Omental fat pad (tissue), 4 donors: ENCODE measurements around the gene PAPPA2. TPM values are rescaled to one million over a fixed set of nuclear protein-coding genes. Genes with fewer than 3 reads are reported as not detected.

Source experiments
- ATAC-seq: fragments of 150-250 bp; one replicate; pipeline ENCODE4 v1.9.1; 2016; ENCODE audit warnings: mild to moderate bottlenecking, moderate library complexity; ENCODE audit not compliant: low FRiP score
- DNase-seq: peaks from one replicate; pipeline ENCODE4 v3.0.0-alpha.2; 2019; ENCODE audit warnings: low spot score
- CTCF ChIP-seq, 3 donors: fragments of 450-650 bp; IDR thresholded peaks; one replicate each; pipeline ENCODE4 v1.5.1; 2016 to 2017; ENCODE audit warnings: antibody characterized with exemption in 3 of 3, mild to moderate bottlenecking in 3 of 3, moderate library complexity in 2 of 3
- total RNA-seq, 4 donors: library from RNA; depleted of rRNA; stranded (reverse); fragments of >200 nt; gene quantifications; one replicate each; pipeline ENCODE4 v1.1.0, GENCODE V29; 2016

The PAPPA2 gene
- total RNA-seq, 4 donors from 2014 or later: 0.63 to 5.6 (median 1.6) TPM

GRCh38 chr1:176785056-176785455 is 322.1 kb downstream of the PAPPA2 start:
- DNase-seq: no peak
- ATAC-seq: no peak
- TF ChIP-seq CTCF (IDR thresholded peaks at IDR 0.05): no peak

GRCh38 chr1:176785791-176786190 is 322.8 kb downstream of the PAPPA2 start:
- no peak for TF ChIP-seq CTCF (IDR thresholded peaks at IDR 0.05)
- DNase-seq: no peak

GRCh38 chr1:176786274-176786673 is 323.3 kb downstream of the PAPPA2 start:
- DNase-seq (no peak), ATAC-seq (no peak)
- TF ChIP-seq CTCF (IDR thresholded peaks at IDR 0.05): no peak

More at GRCh38 chr1:176785791-176786190, 322.8 kb downstream of the PAPPA2 start:
- ATAC-seq: no peak

GRCh38 chr1:176789571-176790090 is 326.7 kb downstream of the PAPPA2 start:
- ATAC-seq: no peak
- no peak for TF ChIP-seq CTCF (IDR thresholded peaks at IDR 0.05)
- DNase-seq: no peak

- no peak for ATAC-seq
- no peak for TF ChIP-seq CTCF (IDR thresholded peaks at IDR 0.05)
Measured at GRCh38 chr1:176790786-176791185, 327.8 kb downstream of the PAPPA2 start.

GRCh38 chr1:176791906-176792305 is 328.9 kb downstream of the PAPPA2 start:
- no peak for DNase-seq
- no peak for ATAC-seq
- TF ChIP-seq CTCF (IDR thresholded peaks at IDR 0.05): no peak

More at GRCh38 chr1:176790786-176791185, 327.8 kb downstream of the PAPPA2 start:
- DNase-seq: no peak

GRCh38 chr1:176794897-176795508 is 332.0 kb downstream of the PAPPA2 start:
- DNase-seq (no peak), ATAC-seq (no peak)
- no peak for TF ChIP-seq CTCF (IDR thresholded peaks at IDR 0.05)
